HepG2 (cell line): ENCODE data around the gene DPH6. TPM values are rescaled to one million over a fixed set of nuclear protein-coding genes. Genes with fewer than 3 reads are reported as not detected.

Experiments used
- ATAC-seq: fragments of 200-7000 bp; cut with Tn5 transposase; 3 replicates; pipeline ENCODE4 v1.9.1; 2020; ENCODE audit warnings: mild to moderate bottlenecking, moderate library complexity
- BruUV-seq: library from RNA; stranded (reverse); fragments of 400-500 nt; replicated peaks from 2 replicates; lab custom pipeline; 2021; lab: Mats Ljungman, UMichigan
- CTCF ChIA-PET: fragments of 300-600 bp; formaldehyde crosslinking; extraction: SDS; loops from one replicate; lab custom pipeline; 2021; ENCODE audit warnings: low total read pairs, inconsistent platforms, low intra/inter-chr PET ratio; lab: Yijun Ruan, JAX
- POLR2A ChIA-PET: fragments of 350-600 bp; sonication (Branson Sonifier 250); formaldehyde crosslinking; loops from one replicate; lab custom pipeline; 2020; ENCODE audit warnings: antibody characterized with exemption, inconsistent platforms; lab: Yijun Ruan, JAX
- DNase-seq: peaks from one replicate; pipeline ENCODE4 v3.0.0-alpha.2; 2015; ENCODE audit warnings: low spot score
- FAIRE-seq: peaks from 3 replicates; lab custom pipeline; 2011; peaks lifted over from hg19 to GRCh38; lab: Jason Lieb, UNC
- H2AFZ ChIP-seq: one replicate; pipeline ENCODE4 v1.6.1; 2011; ENCODE audit warnings: low read length, inconsistent platforms
- H3K27ac ChIP-seq: fragments of 300-600 bp; 3 replicates; pipeline ENCODE4 v1.8.0; 2011; ENCODE audit warnings: mixed run types, mild to moderate bottlenecking, mixed read lengths, low read length, inconsistent platforms; ENCODE audit not compliant: insufficient read depth; ENCODE audit errors: extremely low read length
- H3K27me3 ChIP-seq, 2 experiments: fragments of 200-600 bp in 1 of 2; 2 replicates in 1 of 2; 3 replicates in 1 of 2; pipeline versions ENCODE4 v1.6.0 to v1.8.0; 2011; ENCODE audit warnings: low read length in 2 of 2, mild to moderate bottlenecking in 2 of 2, moderate library complexity in 2 of 2, inconsistent platforms in 1 of 2; ENCODE audit not compliant: insufficient read depth in 2 of 2, control insufficient read depth in 1 of 2
- H3K36me3 ChIP-seq, 2 experiments: fragments of 200-600 bp in 1 of 2; replicated peaks in 1 of 2; 2 replicates in 1 of 2; 3 replicates in 1 of 2; pipeline versions ENCODE4 v1.5.1 to v1.8.0; 2011; ENCODE audit warnings: low read length in 2 of 2, inconsistent platforms in 1 of 2; ENCODE audit not compliant: insufficient read depth in 2 of 2, control insufficient read depth in 1 of 2
- H3K4me1 ChIP-seq: 2 replicates; pipeline ENCODE4 v1.5.1; 2012; ENCODE audit warnings: low read length, inconsistent platforms; ENCODE audit not compliant: insufficient read depth
- H3K4me2 ChIP-seq: 2 replicates; pipeline ENCODE4 v1.6.0; 2011; ENCODE audit warnings: low read depth, low read length, inconsistent platforms
- H3K4me3 ChIP-seq, 3 experiments: fragments of 200-600 bp in 1 of 3; sonication (generic), shearing (Covaris generic) in 1 of 3; replicated peaks in 1 of 3; 2 replicates each; pipeline ENCODE4 v1.5.1; 2011 to 2016; ENCODE audit warnings: low read length in 3 of 3, inconsistent platforms in 2 of 3, low read depth in 2 of 3, mild to moderate bottlenecking in 2 of 3, control low read depth in 1 of 3, mixed read lengths in 1 of 3; ENCODE audit not compliant: insufficient read depth in 1 of 3
- H3K79me2 ChIP-seq: one replicate; pipeline ENCODE4 v1.6.1; 2011; ENCODE audit warnings: low read length, inconsistent platforms; ENCODE audit not compliant: insufficient read depth
- H3K9ac ChIP-seq: 2 replicates; pipeline ENCODE4 v1.6.0; 2011; ENCODE audit warnings: mild to moderate bottlenecking, low read depth, low read length, inconsistent platforms; ENCODE audit not compliant: insufficient read depth
- H3K9me3 ChIP-seq: 2 replicates; pipeline ENCODE4 v1.5.1; 2012; ENCODE audit warnings: mild to moderate bottlenecking, low read length
- H4K20me1 ChIP-seq: 2 replicates; pipeline ENCODE4 v1.6.0; 2011; ENCODE audit warnings: inconsistent platforms, mild to moderate bottlenecking, low read length, moderate library complexity; ENCODE audit not compliant: insufficient read depth
- ATAD3A ChIP-seq: sonication (generic); formaldehyde crosslinking; IDR thresholded peaks from 2 replicates; pipeline ENCODE4 v1.4.0; 2020; ENCODE audit warnings: missing genetic modification reagents
- CCDC6 ChIP-seq: sonication (generic); formaldehyde crosslinking; IDR thresholded peaks from 2 replicates; pipeline ENCODE4 v1.8.1; 2022; ENCODE audit warnings: mild to moderate bottlenecking, missing genetic modification reagents, moderate library complexity
- FOXK2 ChIP-seq: fragments of 450-650 bp; IDR thresholded peaks from 2 replicates; pipeline ENCODE4 v1.6.1; 2016
- PBX2 ChIP-seq: IDR thresholded peaks from 2 replicates; pipeline ENCODE4 v1.6.1; 2016; ENCODE audit warnings: control low read depth
- PHF20 ChIP-seq: sonication (generic); formaldehyde crosslinking; IDR thresholded peaks from 2 replicates; pipeline ENCODE4 v1.5.0; 2020; ENCODE audit warnings: mild to moderate bottlenecking, missing genetic modification reagents
- SMARCE1 ChIP-seq: fragments of 450-650 bp; IDR thresholded peaks from 2 replicates; pipeline ENCODE4 v1.6.1; 2017; ENCODE audit warnings: borderline replicate concordance
- SSRP1 ChIP-seq: IDR thresholded peaks from 2 replicates; pipeline ENCODE4 v1.6.1; 2016; ENCODE audit warnings: control low read depth
- ZBTB38 ChIP-seq: sonication (generic); formaldehyde crosslinking; IDR thresholded peaks from 2 replicates; pipeline ENCODE4 v1.5.1; 2020; ENCODE audit warnings: mild to moderate bottlenecking, missing genetic modification reagents
- ZFX ChIP-seq: sonication (generic); formaldehyde crosslinking; IDR thresholded peaks from 2 replicates; pipeline ENCODE4 v1.4.0; 2020; ENCODE audit warnings: mild to moderate bottlenecking, low read depth, missing genetic modification reagents, moderate library complexity
- ZNF563 ChIP-seq: sonication (generic); formaldehyde crosslinking; IDR thresholded peaks from 2 replicates; pipeline ENCODE4 v1.8.0; 2022; ENCODE audit warnings: mild to moderate bottlenecking, moderate library complexity, missing genetic modification reagents
- ZSCAN22 ChIP-seq: sonication (generic); formaldehyde crosslinking; IDR thresholded peaks from 2 replicates; pipeline ENCODE4 v1.4.0; 2020; ENCODE audit warnings: mild to moderate bottlenecking, missing genetic modification reagents
- whole genome bisulfite sequencing: methylation state at CpG from one replicate; pipeline ENCODE4 v1.1.6; 2017; ENCODE audit warnings: low lambda C conversion rate; 5-methylcytosine and 5-hydroxymethylcytosine counted together
- in situ Hi-C: cut with HindIII; loops from 2 replicates; pipeline ENCODE4 v1.10.0; 2017; ENCODE audit warnings: low pct_unique_long_range_greater_than_20kb; ENCODE audit not compliant: extremely low pct_ligation_motif_present
- intact Hi-C: fragments of 100-400 bp; cut with micrococcal nuclease; formaldehyde crosslinking; loops from one replicate; pipeline ENCODE4 v1.10.0; 2022; ENCODE audit not compliant: unreplicated experiment
- polyA plus RNA-seq, 8 experiments: library from polyadenylated mRNA; depleted of rRNA in 3 of 8; stranded (reverse) in 7 of 8; unstranded in 1 of 8; fragments of >200 nt; fragmentation: Illumina TruSeq in 4 of 8; extraction: Trizol in 4 of 8; gene quantifications; 2 replicates each; pipeline versions ENCODE4 v1.2.1 to v1.2.3, GENCODE V29; 2011 to 2016; ENCODE audit warnings: low read depth in 4 of 8, missing spikeins in 1 of 8, mixed read lengths in 1 of 8; ENCODE audit not compliant: insufficient read depth in 1 of 8
- total RNA-seq, 5 experiments: library from RNA; depleted of rRNA; stranded (reverse); fragments of >200 nt; fragmentation: Illumina TruSeq; extraction: Trizol; gene quantifications; 2 replicates each; pipeline ENCODE4 v1.2.3, GENCODE V29; 2016; ENCODE audit warnings: low read depth in 1 of 5
- TF ChIP-seq, protein P1 (sequence below): fragments of 450-650 bp; IDR thresholded peaks from 2 replicates; pipeline ENCODE4 v1.6.1; 2017
- TF ChIP-seq, protein P2 (sequence below): fragments of 450-650 bp; IDR thresholded peaks from 2 replicates; pipeline ENCODE4 v1.6.1; 2017; ENCODE audit warnings: mild to moderate bottlenecking

The DPH6 gene
- total and polyA plus RNA-seq, 2 of the 13 experiments (the other 11 are each of a cell fraction or from before 2014, with no cell fraction given) = 10.2 to 25.8 TPM

DNA sequence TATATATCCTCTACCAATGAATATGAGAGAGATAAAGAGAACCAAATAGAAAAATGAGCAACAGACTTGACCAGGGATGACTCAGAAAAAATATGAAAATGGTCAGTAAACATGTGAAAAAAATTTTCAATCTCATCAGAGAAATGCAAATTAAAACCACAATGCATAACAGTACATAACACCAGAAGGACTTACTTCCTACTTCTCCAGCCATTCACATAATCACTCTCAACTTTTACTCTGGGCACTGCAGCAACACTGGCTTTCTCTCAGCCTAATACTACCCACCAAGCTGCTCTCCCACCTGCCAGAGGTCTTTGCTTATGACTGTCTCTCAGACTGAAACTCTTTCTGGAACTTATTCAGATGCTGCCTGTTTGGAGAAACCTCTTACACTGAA is 49.4 kb downstream of the DPH6 start:
- no TSS peak for BruUV-seq
- ChIA-PET CTCF (no interaction called here), POLR2A (no interaction called here)
- Histone ChIP-seq H3K4me1 (no peaks in the 10 kb centered on the region), H3K79me2 (no peaks in the 10 kb centered on the region), H3K9ac (no peak overlapping the region), H4K20me1 (no peaks in the 10 kb centered on the region), H2AFZ (no peak overlapping the region), H3K4me2 (no peak overlapping the region), H3K4me3 (no peak overlapping the region), H3K9me3 (no peaks in the 10 kb centered on the region), H3K27me3 (no peaks in the 10 kb centered on the region), H3K27ac (no peak overlapping the region), H3K36me3 (no peaks in the 10 kb centered on the region)
- TF ChIP-seq SSRP1 (CRISPR knock-in tag) (no peak), PHF20 (CRISPR knock-in tag) (no peak), ATAD3A (CRISPR knock-in tag) (no peak), CCDC6 (no peak), ZFX (CRISPR knock-in tag) (no peak), ZSCAN22 (no peak), SMARCE1 (no peak), ZBTB38 (CRISPR knock-in tag) (no peak), ZNF563 (no peak)
- TF ChIP-seq, protein P1, sequence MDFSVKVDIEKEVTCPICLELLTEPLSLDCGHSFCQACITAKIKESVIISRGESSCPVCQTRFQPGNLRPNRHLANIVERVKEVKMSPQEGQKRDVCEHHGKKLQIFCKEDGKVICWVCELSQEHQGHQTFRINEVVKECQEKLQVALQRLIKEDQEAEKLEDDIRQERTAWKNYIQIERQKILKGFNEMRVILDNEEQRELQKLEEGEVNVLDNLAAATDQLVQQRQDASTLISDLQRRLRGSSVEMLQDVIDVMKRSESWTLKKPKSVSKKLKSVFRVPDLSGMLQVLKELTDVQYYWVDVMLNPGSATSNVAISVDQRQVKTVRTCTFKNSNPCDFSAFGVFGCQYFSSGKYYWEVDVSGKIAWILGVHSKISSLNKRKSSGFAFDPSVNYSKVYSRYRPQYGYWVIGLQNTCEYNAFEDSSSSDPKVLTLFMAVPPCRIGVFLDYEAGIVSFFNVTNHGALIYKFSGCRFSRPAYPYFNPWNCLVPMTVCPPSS = no peak
- DNase-seq = no peak
- in situ Hi-C loops = no loop called here
- no peak for ATAC-seq
- intact Hi-C loops = no loop called here
- FAIRE-seq = no peak

DNA sequence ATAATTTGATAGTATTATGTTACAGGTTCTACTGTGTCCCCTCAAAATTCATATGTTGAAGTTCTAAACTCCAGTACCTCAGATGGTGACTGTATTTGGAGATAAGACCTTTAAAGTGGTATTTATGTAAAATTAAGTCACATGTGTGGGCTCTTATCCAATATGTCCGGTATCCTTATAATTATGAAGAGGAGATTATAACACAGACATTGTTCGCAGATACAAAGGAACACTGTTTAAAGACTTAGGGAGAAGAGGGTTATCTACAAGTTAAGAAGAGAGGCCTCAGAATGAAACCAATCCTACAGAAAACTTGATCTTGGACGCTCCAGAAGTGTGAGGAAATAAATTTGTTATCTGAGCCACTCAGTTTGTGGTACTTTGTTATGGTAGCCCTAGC is 50.9 kb downstream of the DPH6 start:
- no peak for ATAC-seq
- no peak overlapping the region for H3K4me3 ChIP-seq
- in situ Hi-C loops = no loop called here
- H2AFZ ChIP-seq = no peak overlapping the region
- ChIA-PET CTCF (no interaction called here), POLR2A (no interaction called here)
- TF ChIP-seq, protein P2, sequence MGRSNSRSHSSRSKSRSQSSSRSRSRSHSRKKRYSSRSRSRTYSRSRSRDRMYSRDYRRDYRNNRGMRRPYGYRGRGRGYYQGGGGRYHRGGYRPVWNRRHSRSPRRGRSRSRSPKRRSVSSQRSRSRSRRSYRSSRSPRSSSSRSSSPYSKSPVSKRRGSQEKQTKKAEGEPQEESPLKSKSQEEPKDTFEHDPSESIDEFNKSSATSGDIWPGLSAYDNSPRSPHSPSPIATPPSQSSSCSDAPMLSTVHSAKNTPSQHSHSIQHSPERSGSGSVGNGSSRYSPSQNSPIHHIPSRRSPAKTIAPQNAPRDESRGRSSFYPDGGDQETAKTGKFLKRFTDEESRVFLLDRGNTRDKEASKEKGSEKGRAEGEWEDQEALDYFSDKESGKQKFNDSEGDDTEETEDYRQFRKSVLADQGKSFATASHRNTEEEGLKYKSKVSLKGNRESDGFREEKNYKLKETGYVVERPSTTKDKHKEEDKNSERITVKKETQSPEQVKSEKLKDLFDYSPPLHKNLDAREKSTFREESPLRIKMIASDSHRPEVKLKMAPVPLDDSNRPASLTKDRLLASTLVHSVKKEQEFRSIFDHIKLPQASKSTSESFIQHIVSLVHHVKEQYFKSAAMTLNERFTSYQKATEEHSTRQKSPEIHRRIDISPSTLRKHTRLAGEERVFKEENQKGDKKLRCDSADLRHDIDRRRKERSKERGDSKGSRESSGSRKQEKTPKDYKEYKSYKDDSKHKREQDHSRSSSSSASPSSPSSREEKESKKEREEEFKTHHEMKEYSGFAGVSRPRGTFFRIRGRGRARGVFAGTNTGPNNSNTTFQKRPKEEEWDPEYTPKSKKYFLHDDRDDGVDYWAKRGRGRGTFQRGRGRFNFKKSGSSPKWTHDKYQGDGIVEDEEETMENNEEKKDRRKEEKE = no peak
- TF ChIP-seq, protein P1 = no peak
- TF ChIP-seq PBX2 (CRISPR knock-in tag) = no peak
- TF ChIP-seq FOXK2 = no peak
- DNase-seq = no peak
- H3K36me3 ChIP-seq = no peaks in the 10 kb centered on the region
- BruUV-seq = no TSS peak
- no peaks in the 10 kb centered on the region for H3K4me1 ChIP-seq
- no peaks in the 10 kb centered on the region for H4K20me1 ChIP-seq
- H3K9me3 ChIP-seq = no peaks in the 10 kb centered on the region
- 92% methylated on average over 3 of the region's 3 CpGs for WGBS
- no peak overlapping the region for H3K4me2 ChIP-seq
- H3K9ac ChIP-seq = no peak overlapping the region
- H3K27me3 ChIP-seq = no peaks in the 10 kb centered on the region
- H3K27ac ChIP-seq = no peak overlapping the region
- intact Hi-C loops = no loop called here
- no peak for FAIRE-seq
- H3K79me2 ChIP-seq = no peaks in the 10 kb centered on the region
